OCI-LY7 (cell line): ENCODE measurements around the gene TMEM181.

ENCODE experiments used
- CTCF ChIP-seq: fragments of 200-600 bp; sonication (generic); conservative IDR thresholded peaks from 2 replicates; pipeline ENCODE4 v1.5.1; 2014; ENCODE audit warnings: mild to moderate bottlenecking, antibody characterized with exemption, low read length, moderate library complexity, mixed read lengths
- EZH2phosphoT487 ChIP-seq: fragments of 200-600 bp; sonication (generic); IDR thresholded peaks from 2 replicates; pipeline ENCODE4 v1.6.1; 2018; ENCODE audit warnings: low read depth, borderline replicate concordance, mild to moderate bottlenecking, mixed run types, antibody characterized with exemption, low read length, moderate library complexity, mixed read lengths

DNA sequence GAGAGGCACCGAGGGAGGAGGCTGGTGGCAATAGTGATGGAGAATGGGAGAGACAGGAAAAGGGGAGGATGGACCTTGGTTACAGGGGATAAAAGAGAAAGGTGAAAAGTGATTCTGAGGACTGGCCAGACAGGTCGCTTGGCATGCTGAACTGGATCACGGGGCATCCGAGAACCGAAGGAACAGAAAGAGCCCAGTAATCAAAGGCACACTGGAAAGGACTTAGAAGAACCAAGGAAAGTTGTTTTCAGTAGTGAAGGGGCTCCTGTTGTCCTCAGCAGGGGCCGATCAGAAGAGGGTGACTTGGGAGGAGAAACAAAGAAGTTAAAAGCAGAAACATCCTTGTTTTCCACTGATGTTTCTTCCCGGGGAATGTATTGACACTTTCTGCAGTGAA, 108.8 kb downstream of the TMEM181 start:
- TF ChIP-seq CTCF (no peak), EZH2phosphoT487 (no peak)
